ENCODE measurements around the gene P2RY8.

The P2RY8 gene

GRCh38 chrX:1466971-1467561 lies 69.9 kb downstream of the P2RY8 start:
- H3K27ac ChIP-seq, result no peak overlapping the region
- TF ChIP-seq, protein P1, sequence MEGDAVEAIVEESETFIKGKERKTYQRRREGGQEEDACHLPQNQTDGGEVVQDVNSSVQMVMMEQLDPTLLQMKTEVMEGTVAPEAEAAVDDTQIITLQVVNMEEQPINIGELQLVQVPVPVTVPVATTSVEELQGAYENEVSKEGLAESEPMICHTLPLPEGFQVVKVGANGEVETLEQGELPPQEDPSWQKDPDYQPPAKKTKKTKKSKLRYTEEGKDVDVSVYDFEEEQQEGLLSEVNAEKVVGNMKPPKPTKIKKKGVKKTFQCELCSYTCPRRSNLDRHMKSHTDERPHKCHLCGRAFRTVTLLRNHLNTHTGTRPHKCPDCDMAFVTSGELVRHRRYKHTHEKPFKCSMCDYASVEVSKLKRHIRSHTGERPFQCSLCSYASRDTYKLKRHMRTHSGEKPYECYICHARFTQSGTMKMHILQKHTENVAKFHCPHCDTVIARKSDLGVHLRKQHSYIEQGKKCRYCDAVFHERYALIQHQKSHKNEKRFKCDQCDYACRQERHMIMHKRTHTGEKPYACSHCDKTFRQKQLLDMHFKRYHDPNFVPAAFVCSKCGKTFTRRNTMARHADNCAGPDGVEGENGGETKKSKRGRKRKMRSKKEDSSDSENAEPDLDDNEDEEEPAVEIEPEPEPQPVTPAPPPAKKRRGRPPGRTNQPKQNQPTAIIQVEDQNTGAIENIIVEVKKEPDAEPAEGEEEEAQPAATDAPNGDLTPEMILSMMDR (conservative IDR thresholded peaks at IDR 0.05), result no peak

- TF ChIP-seq, protein P1 (conservative IDR thresholded peaks at IDR 0.05), result no peak
- H3K27ac ChIP-seq, result no peak overlapping the region
Observed at GRCh38 chrX:1466232-1466661, 70.7 kb downstream of the P2RY8 start.

DNA sequence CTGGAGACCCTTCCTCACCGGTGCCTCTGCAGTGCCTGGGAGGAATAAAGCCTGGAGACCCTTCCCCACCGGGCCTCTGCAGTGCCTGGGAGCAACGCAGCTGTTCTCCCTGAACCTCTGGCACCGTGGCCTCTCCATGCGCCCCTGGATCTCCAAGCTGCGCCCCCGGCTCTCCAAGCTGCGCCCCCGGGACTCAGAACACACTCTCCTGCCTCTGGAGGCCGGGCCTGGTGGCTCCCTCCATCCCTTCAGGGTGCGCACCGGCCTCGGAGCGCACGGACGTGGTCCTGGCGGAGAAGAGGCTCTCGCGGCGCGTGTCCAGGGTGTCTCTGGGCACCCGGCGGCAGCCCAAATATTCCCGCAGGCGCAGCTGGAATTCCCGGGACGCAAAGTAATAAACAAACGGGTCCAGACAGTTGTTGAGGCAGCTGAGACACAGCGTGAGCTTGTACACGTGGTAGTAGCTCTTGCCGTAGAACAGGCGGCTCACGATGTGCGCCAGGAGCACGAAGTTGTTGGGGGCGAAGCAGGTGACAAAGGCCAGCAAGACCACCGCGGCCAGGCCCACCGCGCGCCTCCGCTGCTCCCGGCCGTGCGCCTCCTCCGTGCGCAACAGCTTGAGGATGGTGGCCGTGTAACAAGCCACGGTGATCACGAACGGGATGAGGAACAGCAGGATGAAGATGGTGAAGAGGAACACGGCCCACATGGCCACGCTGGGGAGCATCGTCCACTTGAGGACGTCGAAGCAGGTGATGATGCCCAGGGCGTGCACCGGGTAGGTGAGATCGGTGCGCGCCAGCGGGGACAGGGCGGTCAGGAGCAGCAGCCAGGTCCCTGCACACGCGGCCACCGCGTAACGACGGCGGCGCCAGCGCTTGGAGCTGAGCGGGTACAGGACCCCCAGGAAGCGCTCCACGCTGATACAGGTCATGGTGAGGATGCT lies 71.4 kb downstream of the P2RY8 start:
- TF ChIP-seq, protein P1 (conservative IDR thresholded peaks at IDR 0.05), result no peak
- no peak overlapping the region for H3K27ac ChIP-seq

- TF ChIP-seq, protein P1 (conservative IDR thresholded peaks at IDR 0.05), result no peak
- no peak overlapping the region for H3K27ac ChIP-seq
Observed at GRCh38 chrX:1464971-1465285, 72.1 kb downstream of the P2RY8 start.

DNA sequence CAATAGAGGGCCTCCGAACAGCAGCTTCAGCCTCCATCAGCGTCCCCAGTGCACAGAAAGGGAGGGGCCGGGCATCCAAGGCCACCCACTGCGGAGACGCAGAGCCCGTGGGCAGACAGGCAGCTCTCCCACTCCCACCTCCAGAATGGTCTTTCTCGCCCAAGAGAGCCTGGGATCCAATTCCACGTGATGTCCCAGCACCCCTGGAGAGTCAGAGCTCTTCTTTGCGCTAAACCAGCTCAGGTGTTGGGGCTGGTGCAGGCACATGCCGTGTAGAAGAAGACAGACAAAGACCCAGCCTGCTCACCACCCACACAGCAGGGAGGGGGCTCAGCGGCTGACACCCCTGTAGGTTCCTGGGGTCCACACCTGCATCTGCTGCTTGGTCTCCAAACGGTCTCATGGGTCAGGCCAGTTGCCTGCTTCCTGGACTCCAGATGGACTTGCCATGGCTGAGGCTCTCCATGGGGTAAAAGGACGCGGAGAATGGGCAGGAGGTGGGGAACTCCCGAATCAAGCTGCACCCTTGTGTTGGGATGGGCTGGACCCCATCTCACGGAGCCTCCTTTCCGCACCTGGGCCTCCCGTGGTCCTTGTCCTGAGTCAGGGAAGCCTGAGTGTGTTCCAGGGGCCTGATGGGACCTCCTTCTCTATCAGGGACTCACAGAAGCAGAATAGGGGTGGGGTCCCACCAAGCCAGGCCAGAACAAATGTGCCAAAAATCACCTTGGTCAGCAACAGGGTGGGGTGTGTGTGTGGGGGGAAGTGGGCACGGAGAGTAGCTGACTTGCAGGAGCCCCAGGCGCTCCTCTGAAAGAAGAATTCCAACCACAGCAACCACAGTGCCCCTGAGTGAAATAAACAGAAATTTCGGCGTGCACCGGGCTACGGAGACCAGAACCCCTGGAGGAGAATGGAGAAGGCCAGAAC lies 72.7 kb downstream of the P2RY8 start:
- TF ChIP-seq, protein P1 (conservative IDR thresholded peaks at IDR 0.05), result no peak
- H3K27ac ChIP-seq, result no peak overlapping the region

DNA sequence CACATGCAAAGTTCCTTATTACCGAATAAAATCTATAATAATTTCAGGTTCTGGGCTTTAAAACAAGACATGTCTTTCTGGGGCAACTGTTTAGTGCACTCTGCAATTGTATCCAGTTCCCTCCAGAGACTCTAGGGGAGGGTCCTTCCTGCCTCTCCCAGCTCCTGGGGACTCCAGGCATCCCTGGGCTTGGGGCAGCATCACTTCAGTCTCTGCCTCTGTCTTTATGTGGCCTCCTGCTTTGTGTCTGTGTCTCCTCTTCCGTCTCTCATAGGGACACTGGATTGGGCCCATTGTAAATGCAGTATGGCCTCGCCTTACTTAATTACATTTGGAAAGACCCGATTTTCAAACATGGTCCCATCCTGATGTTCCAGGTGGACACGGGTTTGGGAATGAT lies 73.4 kb downstream of the P2RY8 start:
- TF ChIP-seq, protein P1 (conservative IDR thresholded peaks at IDR 0.05), result no peak
- no peak overlapping the region for H3K27ac ChIP-seq
